ENCODE data around the gene TESK2.

The TESK2 gene

DNA sequence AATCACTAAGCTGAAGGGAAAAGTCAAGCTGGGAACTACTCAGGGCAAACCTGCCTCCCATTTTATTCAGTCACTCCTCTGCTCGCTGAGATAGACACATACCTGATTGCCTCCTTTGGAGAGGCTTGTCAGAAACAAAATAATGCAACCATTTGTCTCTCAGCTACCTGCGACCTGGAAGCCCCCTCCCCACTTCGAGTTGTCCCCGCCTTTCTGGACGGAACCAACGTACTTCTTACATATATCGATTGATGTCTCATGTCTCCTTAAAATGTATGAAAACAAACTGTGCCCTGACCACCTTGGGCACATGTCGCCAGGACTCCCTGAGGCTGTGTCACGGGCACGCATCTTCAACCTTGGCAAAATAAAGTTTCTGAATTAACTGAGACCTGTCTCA is 185.7 kb downstream of the TESK2 start:
- TF ChIP-seq, protein P1, sequence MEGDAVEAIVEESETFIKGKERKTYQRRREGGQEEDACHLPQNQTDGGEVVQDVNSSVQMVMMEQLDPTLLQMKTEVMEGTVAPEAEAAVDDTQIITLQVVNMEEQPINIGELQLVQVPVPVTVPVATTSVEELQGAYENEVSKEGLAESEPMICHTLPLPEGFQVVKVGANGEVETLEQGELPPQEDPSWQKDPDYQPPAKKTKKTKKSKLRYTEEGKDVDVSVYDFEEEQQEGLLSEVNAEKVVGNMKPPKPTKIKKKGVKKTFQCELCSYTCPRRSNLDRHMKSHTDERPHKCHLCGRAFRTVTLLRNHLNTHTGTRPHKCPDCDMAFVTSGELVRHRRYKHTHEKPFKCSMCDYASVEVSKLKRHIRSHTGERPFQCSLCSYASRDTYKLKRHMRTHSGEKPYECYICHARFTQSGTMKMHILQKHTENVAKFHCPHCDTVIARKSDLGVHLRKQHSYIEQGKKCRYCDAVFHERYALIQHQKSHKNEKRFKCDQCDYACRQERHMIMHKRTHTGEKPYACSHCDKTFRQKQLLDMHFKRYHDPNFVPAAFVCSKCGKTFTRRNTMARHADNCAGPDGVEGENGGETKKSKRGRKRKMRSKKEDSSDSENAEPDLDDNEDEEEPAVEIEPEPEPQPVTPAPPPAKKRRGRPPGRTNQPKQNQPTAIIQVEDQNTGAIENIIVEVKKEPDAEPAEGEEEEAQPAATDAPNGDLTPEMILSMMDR (IDR thresholded peaks at IDR 0.05; ENCODE audit: borderline replicate concordance, insufficient read depth, low read depth, low read length), result no peak
- no peak overlapping the region for H3K4me3 ChIP-seq (ENCODE audit: low read depth, low read length)

DNA sequence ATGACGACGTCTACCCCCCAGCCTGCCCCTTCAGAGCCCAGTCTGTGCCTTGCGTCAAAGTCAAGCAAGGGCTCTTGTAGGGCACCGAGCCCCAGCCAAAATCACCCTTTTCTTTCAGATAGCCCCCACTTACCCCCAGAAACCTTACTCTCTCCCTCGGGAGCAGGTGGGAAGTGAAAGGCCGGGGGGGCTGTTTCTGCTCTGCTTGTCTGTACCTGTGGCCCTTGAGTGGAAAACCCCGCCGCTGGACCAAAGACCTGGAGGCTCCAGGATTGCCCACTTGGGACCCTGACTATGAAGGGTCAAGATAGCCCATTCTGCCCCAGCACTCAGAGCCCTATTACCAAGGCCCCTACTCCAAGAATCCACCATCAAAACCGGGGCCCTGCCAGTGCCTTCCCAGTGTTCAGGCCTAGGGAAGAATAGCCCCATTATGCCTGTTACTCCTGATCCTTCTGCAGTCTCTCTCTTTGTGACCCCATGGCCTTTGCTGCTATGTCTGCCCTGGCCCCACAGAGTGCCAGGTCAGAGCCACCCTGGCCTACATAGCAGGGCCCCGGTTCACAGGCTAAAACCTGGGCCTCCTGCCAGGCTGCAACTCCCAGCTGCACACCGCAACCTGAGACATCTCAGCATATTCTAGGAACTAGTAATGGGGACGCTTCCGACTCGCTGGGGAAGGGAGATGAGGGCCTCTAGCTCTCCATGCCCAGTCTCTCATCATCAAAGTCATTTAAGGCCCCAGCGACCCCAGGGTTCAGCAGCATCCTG is 186.5 kb downstream of the TESK2 start:
- H3K4me3 ChIP-seq (ENCODE audit: low read depth, low read length), result peak overlapping the region; percentile 94
- TF ChIP-seq, protein P1 (IDR thresholded peaks at IDR 0.05; ENCODE audit: borderline replicate concordance, insufficient read depth, low read depth, low read length), result no peak

DNA sequence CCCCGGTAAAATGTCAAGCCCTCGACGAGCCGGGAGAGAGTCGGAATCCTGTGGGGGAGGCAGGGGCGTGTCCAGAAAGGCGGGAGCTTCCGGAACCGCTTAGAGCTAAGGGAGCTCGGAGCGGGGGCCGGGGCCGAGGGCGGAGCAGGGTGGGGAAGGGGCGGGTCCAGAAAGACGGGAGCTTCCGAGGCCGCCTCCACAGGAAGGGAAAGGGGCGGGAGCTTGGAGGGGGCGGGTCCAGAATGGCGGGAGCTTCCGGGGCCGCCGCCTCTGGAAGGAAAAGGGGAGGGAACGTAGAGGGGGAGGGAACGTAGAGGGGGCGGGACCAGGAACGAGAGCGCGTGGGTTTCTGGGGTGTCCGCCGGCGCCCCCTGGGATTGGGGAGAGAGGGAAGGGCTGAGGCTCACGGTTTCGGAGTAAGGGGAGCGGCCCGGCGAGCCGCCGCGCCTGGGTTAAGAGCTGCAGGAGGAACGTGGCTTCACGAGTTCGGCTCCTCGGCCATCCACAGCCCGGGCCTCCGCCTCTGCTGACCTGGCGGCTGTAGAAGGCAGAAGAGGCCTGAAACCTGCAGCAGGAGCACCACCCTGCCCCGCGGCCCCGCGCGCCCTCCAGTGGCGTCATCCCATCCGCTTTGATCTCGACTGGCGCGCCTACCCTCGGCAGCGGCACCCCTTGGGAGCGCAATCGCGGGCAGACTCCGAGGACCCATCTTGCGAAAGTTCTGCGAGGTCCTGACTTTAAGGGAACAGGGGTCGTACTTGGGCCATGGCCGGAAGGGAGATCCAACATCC is 187.2 kb downstream of the TESK2 start:
- TF ChIP-seq, protein P1 (IDR thresholded peaks at IDR 0.05; ENCODE audit: borderline replicate concordance, insufficient read depth, low read depth, low read length), result peak; percentile 77
- H3K4me3 ChIP-seq (ENCODE audit: low read depth, low read length), result peak overlapping the region; percentile 94

DNA sequence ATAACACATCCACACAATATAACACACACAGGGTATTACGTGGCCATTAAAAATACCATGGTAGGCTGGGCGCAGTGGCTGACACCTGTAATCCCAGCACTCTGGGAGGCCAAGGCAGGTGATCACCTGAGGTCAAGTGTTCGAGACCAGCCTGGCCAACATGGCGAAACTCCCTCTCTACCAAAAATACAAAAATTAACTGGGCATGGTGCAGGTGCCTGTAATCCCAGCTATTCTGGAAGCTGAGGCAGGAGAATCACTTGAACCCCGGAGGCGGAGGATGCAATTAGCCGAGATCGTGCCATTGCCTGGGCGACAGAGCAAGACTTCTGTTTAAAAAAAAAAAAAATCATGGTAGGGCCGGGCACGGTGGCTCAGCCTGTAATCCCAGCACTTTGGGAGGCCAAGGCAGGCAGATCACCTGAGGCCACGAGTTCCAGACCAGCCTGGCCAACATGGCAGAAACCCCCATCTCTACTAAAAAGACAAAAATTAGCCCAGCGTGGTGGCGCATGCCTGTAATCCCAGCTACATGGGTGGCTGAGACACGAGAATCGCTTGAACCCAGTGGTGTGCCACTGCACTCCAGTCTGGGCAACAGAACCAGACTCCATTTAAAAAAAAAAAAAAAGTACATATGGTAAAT is 188.3 kb downstream of the TESK2 start:
- TF ChIP-seq, protein P1 (IDR thresholded peaks at IDR 0.05; ENCODE audit: borderline replicate concordance, insufficient read depth, low read depth, low read length), result no peak
- peak overlapping the region; percentile 38 for H3K4me3 ChIP-seq (ENCODE audit: low read depth, low read length)

DNA sequence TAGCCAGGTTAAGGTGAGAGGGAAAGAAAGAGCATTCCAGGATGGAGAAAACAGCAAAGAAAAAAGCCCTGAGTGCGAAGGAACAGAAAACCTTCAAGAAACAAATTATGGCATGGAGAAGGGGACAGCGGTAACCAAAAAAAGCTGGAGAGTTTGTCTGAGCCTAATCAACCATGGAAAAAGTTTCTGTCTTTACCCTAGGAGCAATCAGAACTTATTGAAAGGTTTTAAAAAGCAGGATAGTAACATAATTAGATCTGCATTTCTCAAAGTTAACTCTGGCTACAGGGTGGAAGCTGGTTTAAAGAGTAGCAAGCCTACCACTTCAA is 190.3 kb downstream of the TESK2 start:
- TF ChIP-seq, protein P1 (IDR thresholded peaks at IDR 0.05; ENCODE audit: borderline replicate concordance, insufficient read depth, low read depth, low read length), result no peak
- no peak overlapping the region for H3K4me3 ChIP-seq (ENCODE audit: low read depth, low read length)

DNA sequence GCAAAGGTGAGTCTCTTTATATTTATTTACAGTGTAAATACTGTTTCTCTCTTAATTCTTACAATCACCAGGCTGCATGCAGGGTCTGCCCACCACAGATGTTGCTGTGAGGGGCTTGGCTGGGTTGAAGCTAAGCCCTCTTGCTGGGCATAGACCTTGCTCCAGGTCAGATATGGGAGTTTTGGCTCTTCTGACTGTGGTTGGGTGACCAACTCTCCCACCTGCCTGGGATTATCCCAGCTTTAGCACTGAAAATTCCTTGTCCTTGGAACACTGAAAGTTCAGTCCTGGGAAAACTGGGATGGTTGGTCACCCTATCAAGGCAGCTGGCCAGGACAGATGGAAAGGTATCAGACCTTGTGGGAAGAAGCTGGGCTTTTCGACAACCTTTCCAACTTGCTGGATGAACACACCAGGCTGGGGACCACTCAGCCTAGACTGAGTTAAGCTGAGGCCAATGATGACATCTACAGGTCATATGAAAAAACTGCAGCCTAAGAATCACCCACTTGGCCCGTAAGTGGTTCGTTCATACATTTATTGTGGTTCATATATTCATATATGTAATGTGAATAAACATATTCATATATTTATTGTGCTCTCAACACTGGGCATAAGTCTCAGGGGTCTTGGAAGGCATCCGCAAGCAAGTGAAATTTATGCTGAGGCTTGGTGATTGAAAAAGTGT is 190.8 kb downstream of the TESK2 start:
- TF ChIP-seq, protein P1 (IDR thresholded peaks at IDR 0.05; ENCODE audit: borderline replicate concordance, insufficient read depth, low read depth, low read length), result peak; percentile 67
- no peak overlapping the region for H3K4me3 ChIP-seq (ENCODE audit: low read depth, low read length)

Data from GM12875 (cell line).